ENCODE results near the gene CCDC3.
"Not testable (repeated sequence)": the region's sequence is repeated elsewhere in the genome, so short reads cannot be mapped to it uniquely, and the experiment has no call there.

Gene CCDC3

DNA sequence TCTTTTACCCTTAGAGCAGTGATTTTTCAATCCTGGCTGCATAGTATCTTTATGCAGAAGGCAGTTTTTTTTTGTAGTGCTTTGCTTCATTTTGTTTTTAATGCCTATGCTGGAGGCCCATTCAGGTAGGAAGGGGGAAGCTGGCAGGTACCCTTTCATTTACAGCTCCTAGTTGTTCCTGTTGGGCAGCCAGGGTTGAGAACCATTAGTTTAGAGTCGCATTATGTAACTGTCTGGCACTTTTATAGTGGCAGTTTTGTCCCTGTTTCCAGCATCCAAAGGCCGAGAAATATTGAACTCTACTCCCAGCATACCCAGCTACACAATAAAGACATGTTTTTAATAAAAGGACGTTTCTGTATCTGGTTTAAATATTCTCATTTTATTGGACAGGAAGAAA is 110.6 kb downstream of the CCDC3 start:
- peaks cover 5% of the 10 kb centered on the region for H3K9me3 Mint-ChIP-seq
- DNase-seq, result no peak
- H3K36me3 Mint-ChIP-seq, result no peaks in the 10 kb centered on the region
- H3K27ac Mint-ChIP-seq, result no peak overlapping the region
- no peaks in the 10 kb centered on the region for H3K4me1 Mint-ChIP-seq
- H3K4me3 Mint-ChIP-seq, result no peak overlapping the region
- H3K27me3 Mint-ChIP-seq, result peaks cover 12% of the 10 kb centered on the region
- CTCF ChIA-PET, result no interaction called here

DNA sequence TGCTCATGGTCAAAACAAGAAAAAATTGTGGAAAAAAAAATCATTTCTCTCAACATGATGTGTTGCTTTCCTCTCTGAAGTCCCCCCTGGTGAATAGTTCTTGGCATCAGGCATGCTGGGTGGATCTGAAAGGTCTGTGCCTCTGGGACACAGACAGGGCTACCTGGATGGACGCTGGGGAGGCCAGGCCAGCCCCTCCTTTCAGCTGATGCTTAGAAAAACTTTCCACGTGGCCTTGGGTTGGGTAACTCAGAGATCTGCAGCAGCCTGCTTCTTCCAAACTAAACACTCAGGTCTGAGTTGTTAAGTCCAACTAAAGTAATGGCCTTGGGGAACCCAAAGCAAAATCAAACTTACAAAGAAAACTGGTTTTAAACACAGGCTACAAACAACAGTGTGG is 113.0 kb downstream of the CCDC3 start:
- Mint-ChIP-seq H3K4me1 (no peaks in the 10 kb centered on the region), H3K27ac (no peak overlapping the region), H3K27me3 (peaks cover 7% of the 10 kb centered on the region), H3K9me3 (peaks cover 5% of the 10 kb centered on the region), H3K4me3 (no peak overlapping the region), H3K36me3 (no peaks in the 10 kb centered on the region)
- CTCF ChIA-PET, result no interaction called here
- DNase-seq, result no peak

DNA sequence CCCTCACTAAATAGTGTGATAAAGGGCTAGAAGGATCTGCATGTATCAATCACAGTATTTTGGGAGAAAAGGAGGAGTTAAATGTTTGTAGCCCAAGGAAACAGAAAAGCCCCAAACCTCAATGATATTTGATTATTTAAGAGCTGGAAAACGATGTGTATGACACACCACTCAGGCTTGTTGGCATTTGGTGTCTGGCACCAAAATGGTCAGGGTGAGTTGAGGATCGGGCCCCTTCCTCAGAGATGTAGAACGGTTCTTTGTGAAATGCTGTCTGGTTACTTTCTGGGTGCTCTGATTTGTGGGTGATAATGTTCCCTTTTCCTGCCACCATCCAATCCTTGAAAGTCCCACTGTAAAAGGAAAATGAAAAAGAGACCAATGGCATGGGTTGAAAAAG is 113.7 kb downstream of the CCDC3 start:
- H3K27me3 Mint-ChIP-seq, result peaks cover 11% of the 10 kb centered on the region
- no peaks in the 10 kb centered on the region for H3K4me1 Mint-ChIP-seq
- no peak overlapping the region for H3K27ac Mint-ChIP-seq
- CTCF ChIA-PET, result no interaction called here
- H3K9me3 Mint-ChIP-seq, result peaks cover 2% of the 10 kb centered on the region
- no peak overlapping the region for H3K4me3 Mint-ChIP-seq
- DNase-seq, result no peak
- H3K36me3 Mint-ChIP-seq, result no peaks in the 10 kb centered on the region

DNA sequence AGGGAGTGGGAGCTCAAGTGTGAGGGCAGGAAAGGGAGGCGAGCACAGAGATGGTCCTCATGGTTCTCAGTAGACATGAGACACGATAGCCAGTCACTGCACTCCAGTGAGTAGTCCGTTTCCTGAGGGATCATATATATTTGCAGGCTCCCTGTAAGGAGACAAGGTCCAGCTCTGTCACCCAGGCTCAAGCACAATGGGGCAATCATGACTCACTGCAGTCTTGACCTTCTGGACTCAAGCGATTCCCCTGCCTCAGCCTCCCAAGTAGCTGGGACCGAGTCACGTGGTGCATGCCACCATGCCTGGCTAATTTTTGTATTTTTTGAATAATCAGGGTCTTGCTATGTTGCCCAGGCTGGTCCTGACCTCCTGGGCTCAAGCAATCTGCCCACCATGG is 116.7 kb downstream of the CCDC3 start:
- no peak overlapping the region for H3K4me3 Mint-ChIP-seq
- peaks cover 19% of the 10 kb centered on the region for H3K27me3 Mint-ChIP-seq
- H3K27ac Mint-ChIP-seq, result no peak overlapping the region
- CTCF ChIA-PET, result interaction anchor here (3.6 kb wide), 1 partner anchor 17 kb away, joined by 11 read pairs; no protein-coding TSS in a partner anchor
- no peaks in the 10 kb centered on the region for H3K9me3 Mint-ChIP-seq
- no peaks in the 10 kb centered on the region for H3K4me1 Mint-ChIP-seq
- H3K36me3 Mint-ChIP-seq, result no peaks in the 10 kb centered on the region
- DNase-seq, result no peak

DNA sequence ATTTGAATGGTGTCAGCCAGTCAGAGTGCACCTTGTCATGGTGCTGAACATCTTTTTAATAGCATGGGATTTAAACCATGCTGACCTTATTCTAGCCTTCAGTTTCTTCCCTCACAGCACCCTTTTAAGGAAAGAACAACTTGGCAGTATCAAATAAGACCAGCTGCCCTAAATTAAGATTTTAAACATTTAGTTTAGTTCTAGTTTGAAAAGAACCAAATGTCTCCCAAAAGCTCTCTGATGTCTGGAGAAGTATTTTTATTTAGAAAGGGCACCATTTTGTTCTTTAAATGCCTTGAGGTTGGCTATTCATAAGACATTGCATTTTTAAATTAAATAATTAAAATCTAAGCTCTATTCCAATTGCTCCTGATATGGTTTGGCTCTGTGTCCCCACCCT is 121.1 kb downstream of the CCDC3 start:
- peaks cover 25% of the 10 kb centered on the region for H3K27me3 Mint-ChIP-seq
- H3K4me3 Mint-ChIP-seq, result no peak overlapping the region
- CTCF ChIA-PET, result no interaction called here
- no peaks in the 10 kb centered on the region for H3K4me1 Mint-ChIP-seq
- H3K9me3 Mint-ChIP-seq, result no peaks in the 10 kb centered on the region
- no peak overlapping the region for H3K27ac Mint-ChIP-seq
- no peaks in the 10 kb centered on the region for H3K36me3 Mint-ChIP-seq
- DNase-seq, result no peak

DNA sequence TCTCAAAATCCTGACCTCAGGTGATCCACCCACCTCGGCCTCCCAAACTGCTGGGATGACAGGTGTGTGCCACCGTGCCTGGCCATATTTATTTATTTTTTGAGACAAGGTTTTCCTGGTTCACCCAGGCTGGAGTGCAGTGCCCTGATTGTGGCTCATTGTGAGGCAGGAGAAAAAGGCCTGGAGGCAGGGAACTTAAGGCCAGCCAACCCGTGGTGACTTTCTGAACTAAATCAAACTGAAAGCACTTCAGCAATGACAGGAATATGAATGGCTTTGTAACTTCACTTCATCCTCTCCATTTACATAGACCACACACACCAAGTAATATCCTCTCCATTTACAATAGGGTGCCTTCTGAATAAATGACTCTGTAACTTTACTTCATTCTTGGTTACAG is 124.4 kb downstream of the CCDC3 start:
- Mint-ChIP-seq H3K4me1 (no peaks in the 10 kb centered on the region), H3K27me3 (peaks cover 19% of the 10 kb centered on the region)

DNA sequence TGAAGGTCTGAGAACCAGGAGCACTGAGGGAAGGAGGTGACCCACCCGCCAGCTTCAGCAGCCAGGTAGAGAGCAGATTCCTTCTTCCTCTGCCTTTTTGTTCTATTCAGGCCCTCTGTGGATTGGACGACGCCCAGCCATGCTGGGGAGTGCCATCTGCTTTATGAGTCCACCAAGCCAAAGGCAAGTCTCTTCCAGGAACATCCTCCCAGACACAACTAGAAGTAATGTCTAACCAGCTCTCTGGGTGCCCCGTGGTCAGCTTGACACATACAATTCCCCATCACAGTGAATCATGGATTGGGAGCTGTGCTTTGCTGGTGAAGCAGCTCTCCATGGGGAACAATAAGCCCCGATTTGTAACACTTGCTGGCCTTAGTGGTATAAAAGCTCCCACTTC is 125.2 kb downstream of the CCDC3 start:
- no peaks in the 10 kb centered on the region for H3K36me3 Mint-ChIP-seq

More for the DNA sequence above, 124.4 kb downstream of the CCDC3 start:
- Mint-ChIP-seq H3K9me3 (no peaks in the 10 kb centered on the region), H3K36me3 (no peaks in the 10 kb centered on the region), H3K4me3 (no peak overlapping the region), H3K27ac (no peak overlapping the region)
- no peak for DNase-seq
- CTCF ChIA-PET, result no interaction called here

DNA sequence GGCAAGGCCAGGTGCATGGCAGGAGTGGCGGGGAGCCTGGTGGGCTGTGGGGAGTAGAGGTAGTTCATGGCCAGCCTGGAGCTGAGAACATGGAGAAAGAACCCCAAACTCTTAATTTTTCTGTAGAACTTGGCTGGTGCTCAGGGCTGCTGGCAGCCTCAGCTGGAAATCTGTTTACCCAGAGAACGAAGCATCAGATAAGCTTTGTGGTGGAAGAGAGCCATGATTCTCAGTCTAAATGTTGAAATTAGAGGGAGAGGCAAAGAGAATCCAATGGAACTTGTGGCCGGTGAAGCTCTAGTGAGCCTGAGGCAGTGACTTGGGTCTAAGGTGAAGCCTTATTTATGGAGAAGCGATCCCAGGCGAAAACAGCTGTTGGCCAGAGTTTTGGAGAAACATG is 126.4 kb downstream of the CCDC3 start:
- CTCF ChIA-PET, result no interaction called here
- peaks cover 6% of the 10 kb centered on the region for H3K27me3 Mint-ChIP-seq
- H3K9me3 Mint-ChIP-seq, result no peaks in the 10 kb centered on the region
- H3K4me3 Mint-ChIP-seq, result no peak overlapping the region
- no peaks in the 10 kb centered on the region for H3K4me1 Mint-ChIP-seq
- H3K36me3 Mint-ChIP-seq, result no peaks in the 10 kb centered on the region
- H3K27ac Mint-ChIP-seq, result no peak overlapping the region
- no peak for DNase-seq

More for the DNA sequence above, 125.2 kb downstream of the CCDC3 start:
- Mint-ChIP-seq H3K27me3 (peaks cover 10% of the 10 kb centered on the region), H3K4me3 (no peak overlapping the region), H3K9me3 (no peaks in the 10 kb centered on the region), H3K27ac (no peak overlapping the region), H3K4me1 (no peaks in the 10 kb centered on the region)
- DNase-seq, result no peak
- CTCF ChIA-PET, result no interaction called here

DNA sequence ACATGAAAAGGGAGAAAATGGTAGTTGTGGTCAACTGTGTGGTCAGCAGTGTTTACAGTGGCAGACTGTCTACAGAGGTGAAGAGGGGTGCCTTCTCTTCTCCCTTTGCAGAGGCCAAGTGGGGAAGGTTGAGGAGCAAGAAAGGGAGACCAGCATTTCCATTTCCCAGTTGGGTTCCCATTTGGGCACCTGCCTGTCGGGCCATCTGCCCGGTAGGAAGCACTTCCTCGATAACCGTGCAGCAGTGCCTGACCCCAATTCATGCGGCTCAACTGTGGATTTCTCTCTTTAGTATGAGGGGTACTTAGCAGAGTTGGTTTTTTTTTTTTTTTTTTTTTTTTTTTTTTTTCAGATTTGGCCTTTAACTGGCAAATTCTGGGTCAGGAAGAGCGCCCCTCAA is 127.0 kb downstream of the CCDC3 start:
- Mint-ChIP-seq H3K9me3 (no peaks in the 10 kb centered on the region), H3K4me3 (no peak overlapping the region), H3K27me3 (peaks cover 6% of the 10 kb centered on the region), H3K4me1 (no peaks in the 10 kb centered on the region), H3K27ac (no peak overlapping the region), H3K36me3 (no peaks in the 10 kb centered on the region)
- no peak for DNase-seq
- CTCF ChIA-PET, result no interaction called here

DNA sequence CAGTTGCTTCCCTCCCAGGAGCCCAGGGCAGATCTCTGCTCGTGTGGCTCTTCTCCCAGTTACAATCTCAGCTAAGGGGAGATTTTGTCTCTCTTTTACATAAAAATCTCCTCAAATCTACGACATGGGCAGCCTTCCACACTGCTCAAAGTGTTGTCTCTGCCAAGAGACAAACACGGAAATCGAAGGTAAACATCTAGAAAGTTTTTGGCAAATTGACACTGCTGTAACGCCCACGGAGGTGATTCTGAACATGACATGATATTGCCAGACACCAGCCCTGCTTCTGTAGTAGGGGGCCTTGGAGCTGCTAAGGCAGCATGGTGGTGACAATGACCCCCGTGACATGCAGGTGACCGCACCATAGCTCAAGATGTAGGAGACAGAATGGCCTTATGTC is 128.3 kb downstream of the CCDC3 start:
- no peak overlapping the region for H3K27ac Mint-ChIP-seq

DNA sequence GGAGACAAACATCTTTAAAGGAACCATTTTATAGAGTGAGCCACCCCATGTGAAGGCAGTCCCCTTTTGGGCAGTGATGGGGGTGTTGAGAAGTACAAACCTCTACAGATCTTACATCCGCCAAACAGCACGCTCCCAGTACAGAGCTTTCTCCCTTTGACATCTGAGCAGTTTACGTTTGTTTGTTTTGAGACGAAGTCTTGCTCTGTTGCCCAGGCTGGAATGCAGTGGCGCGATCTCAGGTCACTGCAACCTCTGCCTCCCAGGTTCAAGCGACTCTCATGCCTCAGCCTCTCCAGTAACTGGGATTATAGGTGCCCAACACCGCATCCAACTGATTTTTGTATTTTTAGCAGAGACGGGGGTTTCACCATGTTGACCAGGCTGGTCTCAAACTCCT is 128.9 kb downstream of the CCDC3 start:
- H3K27me3 Mint-ChIP-seq, result peaks cover 6% of the 10 kb centered on the region
- no peak overlapping the region for H3K4me3 Mint-ChIP-seq
- H3K36me3 Mint-ChIP-seq, result no peaks in the 10 kb centered on the region
- no peaks in the 10 kb centered on the region for H3K9me3 Mint-ChIP-seq
- no peak overlapping the region for H3K27ac Mint-ChIP-seq
- no peak for DNase-seq
- CTCF ChIA-PET, result no interaction called here
- H3K4me1 Mint-ChIP-seq, result no peaks in the 10 kb centered on the region

More for the DNA sequence above, 128.3 kb downstream of the CCDC3 start:
- Mint-ChIP-seq H3K27me3 (peaks cover 6% of the 10 kb centered on the region), H3K4me3 (no peak overlapping the region), H3K9me3 (no peaks in the 10 kb centered on the region), H3K4me1 (no peaks in the 10 kb centered on the region), H3K36me3 (no peaks in the 10 kb centered on the region)
- CTCF ChIA-PET, result no interaction called here
- no peak for DNase-seq

DNA sequence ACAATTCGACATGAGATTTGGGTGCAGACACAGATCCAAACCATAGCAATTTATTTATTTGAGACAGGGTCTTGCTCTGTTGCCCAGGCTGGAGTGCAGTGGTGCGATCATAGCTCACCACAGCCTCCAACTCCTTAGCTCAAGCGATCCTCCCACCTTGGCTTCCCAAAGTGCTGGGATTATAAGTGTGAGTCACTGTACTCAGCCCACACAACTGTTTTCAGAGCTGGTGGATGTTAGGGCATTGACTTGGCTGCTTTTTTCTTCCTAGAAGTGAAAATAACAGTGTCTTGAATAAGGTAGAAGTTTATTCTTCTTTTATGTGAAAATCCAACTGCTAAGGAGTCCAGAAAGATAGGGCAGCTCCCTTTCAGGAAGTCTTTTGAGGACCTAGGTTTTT is 132.1 kb downstream of the CCDC3 start:
- no peak for DNase-seq
- Mint-ChIP-seq H3K27ac (no peak overlapping the region), H3K27me3 (no peaks in the 10 kb centered on the region), H3K9me3 (no peaks in the 10 kb centered on the region), H3K4me1 (no peaks in the 10 kb centered on the region), H3K4me3 (no peak overlapping the region), H3K36me3 (no peaks in the 10 kb centered on the region)
- CTCF ChIA-PET, result no interaction called here

DNA sequence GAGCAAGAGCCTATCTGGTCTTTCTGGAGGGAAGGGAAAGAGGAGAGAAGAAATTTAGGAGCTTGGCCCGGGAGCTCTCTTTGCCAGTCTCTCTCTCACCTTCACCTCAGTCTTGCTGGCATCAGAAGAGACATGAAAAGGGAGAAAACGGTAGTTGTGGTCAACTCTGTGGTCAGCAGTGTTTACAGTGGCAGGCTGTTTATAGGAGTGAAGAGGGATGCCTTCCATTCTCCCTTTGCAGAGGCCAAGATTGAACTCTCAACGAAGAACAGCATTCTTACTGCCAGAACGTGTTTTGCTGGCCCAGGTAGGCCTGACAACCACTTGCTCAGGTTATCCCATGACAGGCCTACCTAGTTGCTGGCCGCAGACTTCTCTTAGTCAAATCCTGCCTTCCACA is 133.3 kb downstream of the CCDC3 start:
- Mint-ChIP-seq H3K36me3 (no peaks in the 10 kb centered on the region), H3K27ac (no peak overlapping the region), H3K4me1 (no peaks in the 10 kb centered on the region), H3K27me3 (no peaks in the 10 kb centered on the region), H3K9me3 (no peaks in the 10 kb centered on the region), H3K4me3 (no peak overlapping the region)
- CTCF ChIA-PET, result no interaction called here
- DNase-seq, result no peak

DNA sequence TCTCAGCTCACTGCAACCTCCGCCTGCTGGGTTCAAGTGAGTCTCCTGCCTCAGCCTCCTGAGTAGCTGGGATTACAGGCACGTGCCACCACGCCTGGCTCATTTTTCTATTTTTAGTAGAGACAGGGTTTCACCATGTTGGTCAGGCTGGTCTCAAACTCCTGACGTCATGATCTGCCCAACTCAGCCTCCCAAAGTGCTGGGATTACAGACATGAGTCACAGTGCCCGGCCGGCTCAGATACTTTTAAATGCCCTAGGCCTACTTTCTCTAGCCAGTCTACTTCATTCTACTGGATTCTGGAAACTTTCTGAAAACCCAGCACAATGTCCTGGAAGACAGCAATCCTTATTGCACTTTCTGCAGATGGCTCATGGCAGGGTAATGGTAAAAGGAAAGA is 136.0 kb downstream of the CCDC3 start:
- H3K9me3 Mint-ChIP-seq, H3K4me1 Mint-ChIP-seq, CTCF ChIA-PET, H3K4me3 Mint-ChIP-seq, H3K27me3 Mint-ChIP-seq, DNase-seq, H3K27ac Mint-ChIP-seq, H3K36me3 Mint-ChIP-seq: not testable (repeated sequence)

DNA sequence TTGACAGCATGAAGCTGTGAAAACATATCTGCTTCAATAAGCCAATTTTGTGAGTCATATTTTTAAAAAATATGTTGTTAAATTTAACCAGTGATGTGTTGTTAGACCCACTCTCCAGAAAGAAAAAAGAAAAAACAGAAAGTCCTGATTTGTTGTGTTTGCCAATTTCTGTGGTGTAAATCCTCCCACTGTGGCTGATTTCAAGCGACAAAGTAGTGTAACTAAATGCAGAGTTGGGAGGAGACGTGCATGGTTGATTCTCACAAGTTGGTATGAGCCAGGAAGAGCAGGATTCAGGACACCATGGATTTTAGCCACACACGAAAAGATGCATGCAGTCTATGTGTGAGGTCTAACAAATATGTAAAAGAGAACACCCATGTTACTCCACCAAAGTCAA is 139.1 kb downstream of the CCDC3 start:
- H3K4me3 Mint-ChIP-seq, result no peak overlapping the region
- H3K36me3 Mint-ChIP-seq, result no peaks in the 10 kb centered on the region
- no peaks in the 10 kb centered on the region for H3K4me1 Mint-ChIP-seq
- DNase-seq, result no peak
- peaks cover 4% of the 10 kb centered on the region for H3K27me3 Mint-ChIP-seq
- CTCF ChIA-PET, result no interaction called here
- no peak overlapping the region for H3K27ac Mint-ChIP-seq
- peaks cover 2% of the 10 kb centered on the region for H3K9me3 Mint-ChIP-seq

DNA sequence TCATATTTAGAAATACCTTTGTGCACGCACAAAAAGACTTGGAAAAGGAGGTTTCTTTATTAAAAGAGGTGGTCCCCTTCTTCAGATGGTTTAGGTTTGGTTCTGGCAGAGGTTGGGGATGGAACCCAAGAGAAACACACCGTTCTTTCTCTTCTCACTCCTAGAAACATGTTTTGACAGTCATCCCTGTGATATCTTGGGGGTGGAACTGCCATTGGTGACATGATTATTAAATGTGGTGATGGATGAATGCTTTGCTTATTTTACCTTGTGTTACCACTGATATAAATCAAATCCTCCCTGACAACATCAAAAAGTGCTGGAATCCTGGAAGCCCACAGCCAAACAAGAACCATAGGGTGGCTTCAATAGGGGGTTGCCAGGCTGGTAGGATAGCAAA is 146.5 kb downstream of the CCDC3 start:
- no peak for DNase-seq
- no peak overlapping the region for H3K27ac Mint-ChIP-seq
- H3K36me3 Mint-ChIP-seq, result no peaks in the 10 kb centered on the region
- H3K27me3 Mint-ChIP-seq, result peaks cover 7% of the 10 kb centered on the region
- no peak overlapping the region for H3K4me3 Mint-ChIP-seq
- H3K9me3 Mint-ChIP-seq, result no peaks in the 10 kb centered on the region
- no peaks in the 10 kb centered on the region for H3K4me1 Mint-ChIP-seq
- CTCF ChIA-PET, result no interaction called here
